GM23248 (cell line): ENCODE measurements around the gene WHRN.

Source experiments
- EZH2 ChIP-seq: fragments of 200-600 bp; sonication (generic); IDR thresholded peaks from 2 replicates; pipeline ENCODE4 v1.6.1; 2018; ENCODE audit warnings: antibody characterized with exemption, mild to moderate bottlenecking; ENCODE audit not compliant: insufficient read depth, poor library complexity, severe bottlenecking
- EZH2phosphoT487 ChIP-seq: fragments of 200-600 bp; sonication (generic); IDR thresholded peaks from 2 replicates; pipeline ENCODE4 v1.6.1; 2018; ENCODE audit warnings: antibody characterized with exemption, moderate library complexity, mild to moderate bottlenecking, low read depth; ENCODE audit not compliant: insufficient read depth

DNA sequence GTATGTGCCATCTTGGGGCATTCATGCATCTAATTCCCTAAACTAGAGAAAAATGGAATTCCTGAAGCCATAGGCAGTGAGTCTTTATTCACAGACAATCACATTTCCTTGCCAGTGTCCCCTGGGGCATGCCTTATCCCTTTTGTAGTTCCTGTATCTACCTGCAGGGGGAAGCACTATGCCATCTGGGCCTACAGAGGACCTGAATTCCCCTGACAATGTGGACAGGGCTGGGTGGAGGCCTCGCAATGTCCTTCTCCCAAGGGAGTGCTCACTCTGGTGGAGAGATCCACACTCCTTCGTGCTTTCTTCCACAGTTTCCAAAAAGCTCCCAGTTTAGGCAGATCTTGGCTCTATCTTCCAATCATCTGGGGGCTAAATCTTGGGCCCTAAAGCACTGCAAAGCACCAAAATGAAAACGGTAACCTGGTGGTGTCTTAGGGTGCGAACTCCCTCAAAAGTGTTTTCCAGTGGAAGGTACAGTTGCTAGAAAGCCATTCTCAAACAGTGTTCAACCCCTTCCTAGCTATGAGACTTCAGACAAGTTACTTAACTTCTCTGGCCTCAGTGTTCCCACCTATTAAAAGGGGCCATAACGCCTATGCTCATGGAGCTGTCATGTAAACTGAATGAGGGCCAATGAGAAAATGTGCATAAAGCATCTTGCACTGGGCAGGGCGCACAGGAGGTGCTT is 17.5 kb downstream of the WHRN start:
- no peak for TF ChIP-seq EZH2
- TF ChIP-seq EZH2phosphoT487: no peak
